ENCODE measurements around the gene PDIA2.
"Not testable (repeated sequence)": the region's sequence is repeated elsewhere in the genome, so short reads cannot be mapped to it uniquely, and the experiment has no call there.

GRCh38 chr16:334164-334832 lies 51.3 kb downstream of the PDIA2 start:
- not testable (repeated sequence) for TF ChIP-seq CTCF (conservative IDR thresholded peaks at IDR 0.05); EZH2 (IDR thresholded peaks at IDR 0.05; ENCODE audit: low read depth)
